DOHH2 (cell line): ENCODE data around the gene METTL22.

Experiments
- CTCF ChIP-seq: fragments of 200-600 bp; sonication (generic); IDR thresholded peaks from one replicate; pipeline ENCODE4 v1.5.1; 2014; ENCODE audit warnings: antibody characterized with exemption, mild to moderate bottlenecking, low read depth, low read length; ENCODE audit not compliant: poor library complexity, severe bottlenecking
- EZH2phosphoT487 ChIP-seq: fragments of 200-600 bp; sonication (generic); IDR thresholded peaks from 2 replicates; pipeline ENCODE4 v1.6.1; 2017; ENCODE audit warnings: borderline replicate concordance, mild to moderate bottlenecking, antibody characterized with exemption, low read length, moderate library complexity, mixed read lengths

DNA sequence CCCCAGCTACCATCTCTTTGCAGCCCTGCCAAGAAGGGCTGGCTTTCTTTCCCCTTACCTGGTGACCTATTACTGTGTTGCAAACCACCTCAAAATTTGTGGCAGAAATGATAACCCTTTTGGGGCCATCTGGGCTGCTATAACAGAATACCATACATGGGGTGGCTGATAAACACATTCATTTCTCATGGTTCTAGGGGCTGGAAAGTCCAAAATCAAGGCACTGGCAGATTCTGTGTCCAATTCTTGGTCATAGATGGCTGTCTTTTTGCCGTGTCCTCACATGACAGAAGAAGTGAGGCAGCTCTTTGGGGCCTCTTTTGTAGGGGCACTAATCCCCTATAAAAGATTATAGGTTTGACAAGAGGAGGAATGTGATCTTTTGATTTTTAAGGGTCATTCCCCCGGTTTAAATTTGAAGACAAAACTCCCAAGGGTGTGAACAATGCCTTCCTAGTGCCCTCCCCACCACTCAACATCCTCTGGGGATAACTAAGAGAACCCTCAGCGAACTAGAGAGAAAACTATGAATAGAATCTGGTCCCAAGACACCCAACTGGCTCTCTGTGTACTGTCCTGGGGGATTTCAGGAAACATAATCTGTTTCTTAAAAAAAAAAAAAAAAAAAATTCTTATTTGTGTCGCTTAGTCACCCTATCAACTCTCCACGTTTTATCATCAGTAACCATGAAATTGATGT, 1.7 kb upstream of the METTL22 start:
- TF ChIP-seq CTCF (no peak), EZH2phosphoT487 (no peak)
